Epithelial cell of esophagus (primary cell): ENCODE results near the gene CABLES1.

Experiments used
- DNase-seq: peaks from one replicate; pipeline ENCODE4 v3.0.0; 2010; ENCODE audit warnings: low read depth
- H3K4me3 ChIP-seq: 2 replicates; pipeline ENCODE4 v1.5.1; 2011; ENCODE audit warnings: mild to moderate bottlenecking, low read length, control low read depth
- TF ChIP-seq, protein P1 (sequence below): IDR thresholded peaks from 2 replicates; pipeline ENCODE4 v1.5.1; 2011; ENCODE audit warnings: low read depth, mild to moderate bottlenecking, low read length, control low read depth, inconsistent platforms; ENCODE audit not compliant: insufficient read depth; ENCODE audit errors: missing control alignments

CABLES1 gene

DNA sequence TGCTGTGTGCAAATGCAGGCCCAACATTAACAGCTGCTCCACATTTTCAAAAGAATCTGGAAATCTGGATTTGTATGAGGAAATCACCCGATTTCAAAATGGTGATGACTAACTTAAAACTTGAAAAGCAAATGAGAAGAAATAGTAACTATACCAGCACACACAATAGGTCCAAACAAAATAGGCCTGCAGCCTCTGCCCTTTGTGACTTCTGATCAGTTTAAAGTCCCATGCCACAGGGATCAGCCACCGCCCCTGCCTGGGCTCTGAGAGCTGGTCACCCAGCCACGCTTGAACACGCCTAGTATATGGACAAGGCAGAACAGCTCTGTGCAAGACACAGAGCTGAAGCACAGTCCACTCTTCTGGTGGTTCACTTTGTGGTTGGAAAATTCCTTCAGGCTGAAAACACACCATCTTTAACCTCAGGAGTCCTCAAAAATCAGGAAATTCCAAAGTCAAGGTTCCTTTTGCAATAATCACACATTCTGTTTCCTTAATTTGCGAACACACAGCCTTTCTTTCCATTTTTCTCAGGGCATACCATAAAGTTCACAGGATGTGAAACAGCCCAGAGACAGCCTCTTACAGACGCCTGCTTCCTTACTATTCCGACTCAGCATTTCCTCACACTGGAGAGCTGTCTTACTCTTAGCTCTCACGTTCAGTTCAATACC is 167.7 kb downstream of the CABLES1 start:
- TF ChIP-seq, protein P1, sequence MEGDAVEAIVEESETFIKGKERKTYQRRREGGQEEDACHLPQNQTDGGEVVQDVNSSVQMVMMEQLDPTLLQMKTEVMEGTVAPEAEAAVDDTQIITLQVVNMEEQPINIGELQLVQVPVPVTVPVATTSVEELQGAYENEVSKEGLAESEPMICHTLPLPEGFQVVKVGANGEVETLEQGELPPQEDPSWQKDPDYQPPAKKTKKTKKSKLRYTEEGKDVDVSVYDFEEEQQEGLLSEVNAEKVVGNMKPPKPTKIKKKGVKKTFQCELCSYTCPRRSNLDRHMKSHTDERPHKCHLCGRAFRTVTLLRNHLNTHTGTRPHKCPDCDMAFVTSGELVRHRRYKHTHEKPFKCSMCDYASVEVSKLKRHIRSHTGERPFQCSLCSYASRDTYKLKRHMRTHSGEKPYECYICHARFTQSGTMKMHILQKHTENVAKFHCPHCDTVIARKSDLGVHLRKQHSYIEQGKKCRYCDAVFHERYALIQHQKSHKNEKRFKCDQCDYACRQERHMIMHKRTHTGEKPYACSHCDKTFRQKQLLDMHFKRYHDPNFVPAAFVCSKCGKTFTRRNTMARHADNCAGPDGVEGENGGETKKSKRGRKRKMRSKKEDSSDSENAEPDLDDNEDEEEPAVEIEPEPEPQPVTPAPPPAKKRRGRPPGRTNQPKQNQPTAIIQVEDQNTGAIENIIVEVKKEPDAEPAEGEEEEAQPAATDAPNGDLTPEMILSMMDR = no peak
- H3K4me3 ChIP-seq = no peak overlapping the region
- DNase-seq = peak; percentile 71

- no peak for DNase-seq
- no peak overlapping the region for H3K4me3 ChIP-seq
- TF ChIP-seq, protein P1 = no peak
These were observed 171.5 kb downstream of the CABLES1 start for GRCh38 chr18:23306822-23307221.

GRCh38 chr18:23307567-23308295 is 172.4 kb downstream of the CABLES1 start:
- peak; percentile 46 for DNase-seq
- H3K4me3 ChIP-seq = no peak overlapping the region
- TF ChIP-seq, protein P1 = no peak
